ENCODE results near the gene RBPMS2.

The RBPMS2 gene

GRCh38 chr15:64732156-64732860, 43.1 kb downstream of the RBPMS2 start:
- in situ Hi-C loops (cut with MboI; ENCODE audit: low sequenced_read_pairs), result loop anchor here (5.0 to 25.0 kb wide), 2 partner anchors 80 to 180 kb away; partner anchors contain the start of gene ANKDD1A

- in situ Hi-C loops (cut with MboI; ENCODE audit: low sequenced_read_pairs), result loop anchor here (5.0 to 25.0 kb wide), 2 partner anchors 81 to 181 kb away; partner anchors contain the start of gene ANKDD1A
These were observed 43.6 kb downstream of the RBPMS2 start for GRCh38 chr15:64731805-64732151.

DNA sequence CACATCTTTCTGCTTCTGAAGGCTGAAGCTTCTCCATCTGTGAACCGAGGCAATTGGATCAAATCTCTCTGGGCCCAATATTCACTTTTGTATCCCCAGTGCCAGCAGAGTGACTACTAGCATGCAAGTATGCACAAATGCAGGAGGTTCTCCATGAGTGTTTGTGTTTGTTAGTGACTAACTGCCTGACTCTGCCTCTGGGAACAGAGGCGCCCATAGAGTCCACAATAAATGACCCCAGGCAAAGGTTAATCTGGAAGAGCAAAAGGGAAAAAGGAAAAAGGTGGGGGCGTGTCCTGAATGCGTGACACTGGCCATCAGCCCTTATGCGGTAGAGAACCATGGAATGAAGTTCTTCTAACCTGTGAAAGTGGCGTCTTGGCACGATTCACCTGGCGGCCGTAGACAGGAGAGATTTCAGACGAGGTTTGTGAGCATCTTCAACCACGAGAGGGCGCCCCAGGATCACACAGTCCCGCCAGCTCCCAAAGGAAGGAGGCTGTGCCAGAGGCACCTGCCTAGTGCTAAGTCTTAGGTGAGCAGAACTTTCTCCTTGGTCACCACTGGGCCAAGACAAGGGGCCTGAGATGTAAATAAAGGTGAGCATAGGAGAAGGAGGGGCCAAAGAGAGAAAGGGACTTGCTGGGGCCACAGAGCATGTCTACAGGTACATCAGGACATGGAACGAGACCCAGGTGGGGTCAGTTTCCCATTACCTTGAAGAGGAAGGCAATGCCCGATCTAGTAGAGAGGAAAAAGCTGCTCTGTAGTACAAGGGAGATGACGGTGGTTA, 44.2 kb downstream of the RBPMS2 start:
- in situ Hi-C loops (cut with MboI; ENCODE audit: low sequenced_read_pairs), result loop anchor here (5.0 to 25.0 kb wide), 2 partner anchors 81 to 181 kb away; partner anchors contain the start of gene ANKDD1A

DNA sequence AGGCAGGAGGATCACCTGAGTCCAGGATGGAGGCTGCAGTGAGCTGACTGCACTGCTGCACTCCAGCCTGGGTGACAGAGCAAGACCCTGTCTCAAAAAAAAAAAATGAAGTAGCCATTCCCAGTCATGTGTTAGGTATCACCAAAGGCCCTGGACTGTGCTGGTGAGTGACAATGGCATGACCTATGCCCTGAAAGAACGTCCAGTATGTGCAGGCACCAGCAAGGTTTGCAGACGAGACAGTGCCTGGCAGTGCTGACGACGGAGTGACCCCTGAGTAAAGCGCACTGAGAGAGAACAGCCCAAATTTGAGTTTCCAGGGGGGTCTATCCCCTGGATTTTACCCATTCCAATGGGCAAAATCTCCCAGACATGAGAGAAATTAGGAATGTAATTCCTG, 45.2 kb downstream of the RBPMS2 start:
- in situ Hi-C loops (cut with MboI; ENCODE audit: low sequenced_read_pairs), result loop anchor here (5.0 to 25.0 kb wide), 2 partner anchors 82 to 182 kb away; partner anchors contain the start of gene ANKDD1A

DNA sequence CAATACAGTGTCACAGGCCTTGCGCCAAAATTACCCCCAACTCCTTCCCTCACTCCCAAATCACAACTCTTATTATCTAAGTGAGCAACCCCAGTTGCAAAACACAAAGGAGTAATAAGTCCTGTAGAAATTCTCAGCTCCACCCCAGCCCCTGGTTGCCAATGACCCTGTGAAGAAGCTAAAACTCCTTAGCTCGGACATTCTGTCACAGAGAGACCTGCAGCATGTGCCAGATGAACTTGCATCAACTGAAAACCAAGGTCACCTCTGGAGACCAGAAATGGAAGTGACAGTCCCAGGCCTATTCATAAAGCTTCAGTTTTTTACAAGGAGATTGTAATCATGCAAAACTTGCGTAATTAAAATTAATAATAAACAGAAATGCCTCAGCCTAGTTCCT, 55.2 kb downstream of the RBPMS2 start:
- in situ Hi-C loops (cut with MboI; ENCODE audit: low sequenced_read_pairs), result no loop called here

DNA sequence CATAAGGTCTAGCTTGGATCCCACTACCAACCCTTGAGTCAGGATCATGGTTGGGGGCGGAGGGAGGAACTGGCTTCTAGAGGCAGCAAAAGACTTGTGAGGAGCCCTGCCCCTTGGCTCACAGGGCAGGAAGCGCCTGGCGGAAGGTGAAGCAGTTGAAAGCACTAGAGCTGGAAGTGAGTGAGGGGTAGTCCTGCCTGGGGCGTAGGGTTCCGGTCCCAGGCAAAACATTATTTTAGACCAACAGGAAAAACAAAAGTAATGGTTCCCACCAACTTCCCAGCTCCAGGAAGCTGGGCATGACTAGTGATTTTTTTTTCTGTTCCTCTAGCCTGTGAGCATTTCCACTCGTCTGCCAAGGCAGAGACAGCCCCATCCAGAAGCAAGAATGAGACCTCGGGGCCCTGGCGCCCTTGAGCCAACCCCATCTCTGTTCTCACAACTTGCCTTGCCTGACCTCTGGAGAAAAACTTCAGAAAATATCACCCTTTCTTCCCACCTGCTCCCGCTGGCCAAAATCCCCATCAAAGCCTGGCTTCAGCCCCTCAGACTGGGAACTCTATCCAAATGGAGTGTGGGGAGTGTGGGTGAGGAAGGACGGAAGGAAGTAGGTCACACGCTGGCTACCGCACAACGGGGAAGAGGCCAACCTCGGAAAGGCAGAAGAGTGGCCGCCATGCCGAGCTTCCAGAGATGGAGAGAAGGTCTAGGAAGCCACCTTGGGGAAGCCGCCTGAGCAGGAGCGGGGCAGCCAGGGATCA, 57.5 kb downstream of the RBPMS2 start:
- in situ Hi-C loops (cut with MboI; ENCODE audit: low sequenced_read_pairs), result no loop called here

DNA sequence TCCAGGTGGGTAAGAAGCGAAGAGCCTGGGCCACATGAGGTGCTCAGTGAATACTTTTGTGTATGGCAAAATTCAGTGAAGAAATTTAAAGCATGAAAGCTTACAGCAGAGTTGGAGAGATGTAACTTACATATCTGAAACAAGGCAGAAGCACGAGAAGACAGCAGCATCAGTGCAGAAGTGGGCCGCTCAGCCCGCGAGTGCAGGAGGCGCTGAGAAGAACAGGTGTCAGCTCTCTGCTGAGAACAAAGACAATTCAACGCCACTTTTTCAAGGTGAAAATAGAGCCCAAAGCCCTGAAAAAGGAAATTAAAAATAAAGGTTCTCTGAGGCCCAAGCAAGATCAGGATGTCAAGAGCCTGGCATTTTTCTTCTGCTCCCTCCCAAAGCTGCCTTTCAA, 58.3 kb downstream of the RBPMS2 start:
- in situ Hi-C loops (cut with MboI; ENCODE audit: low sequenced_read_pairs), result no loop called here

DNA sequence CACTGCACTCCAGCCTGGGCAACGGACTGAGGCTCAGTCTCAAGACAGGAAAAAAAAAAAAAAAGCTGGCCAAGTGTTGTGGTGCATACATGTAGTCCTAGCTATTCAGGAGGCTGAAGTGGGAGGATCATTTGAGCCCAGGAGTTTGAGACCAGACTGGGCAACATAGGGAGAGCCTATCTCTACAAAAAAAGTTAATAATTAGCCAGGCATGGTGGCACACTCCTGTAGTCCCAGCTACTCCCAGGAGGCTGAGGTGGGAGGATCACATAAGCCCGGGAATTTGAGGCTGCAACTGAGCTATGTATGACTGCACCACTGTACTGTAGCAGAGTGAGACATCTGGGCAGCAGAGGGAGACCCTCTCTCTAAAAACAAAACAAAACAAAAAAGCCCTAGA, 58.9 kb downstream of the RBPMS2 start:
- in situ Hi-C loops (cut with MboI; ENCODE audit: low sequenced_read_pairs), result no loop called here

DNA sequence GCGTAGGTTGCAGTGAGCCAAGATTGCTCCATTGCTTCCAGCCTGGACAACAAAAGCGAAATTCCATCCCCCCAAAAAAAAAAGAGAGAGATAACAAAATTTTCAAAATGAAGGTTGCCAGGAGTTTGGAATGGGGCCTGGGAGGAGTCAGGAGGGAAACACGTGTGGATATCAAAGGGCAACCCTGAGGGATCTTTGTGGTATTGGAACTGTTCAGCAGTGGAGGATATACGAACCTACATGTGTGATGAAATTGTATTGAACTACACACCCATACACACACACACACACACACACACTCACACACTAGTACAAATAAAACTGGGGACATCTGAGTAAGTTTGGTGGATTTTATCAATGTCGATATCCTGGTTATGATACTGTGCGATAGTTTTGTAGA, 61.8 kb downstream of the RBPMS2 start:
- in situ Hi-C loops (cut with MboI; ENCODE audit: low sequenced_read_pairs), result no loop called here

GRCh38 chr15:64712353-64712752, 63.0 kb downstream of the RBPMS2 start:
- in situ Hi-C loops (cut with MboI; ENCODE audit: low sequenced_read_pairs), result no loop called here

DNA sequence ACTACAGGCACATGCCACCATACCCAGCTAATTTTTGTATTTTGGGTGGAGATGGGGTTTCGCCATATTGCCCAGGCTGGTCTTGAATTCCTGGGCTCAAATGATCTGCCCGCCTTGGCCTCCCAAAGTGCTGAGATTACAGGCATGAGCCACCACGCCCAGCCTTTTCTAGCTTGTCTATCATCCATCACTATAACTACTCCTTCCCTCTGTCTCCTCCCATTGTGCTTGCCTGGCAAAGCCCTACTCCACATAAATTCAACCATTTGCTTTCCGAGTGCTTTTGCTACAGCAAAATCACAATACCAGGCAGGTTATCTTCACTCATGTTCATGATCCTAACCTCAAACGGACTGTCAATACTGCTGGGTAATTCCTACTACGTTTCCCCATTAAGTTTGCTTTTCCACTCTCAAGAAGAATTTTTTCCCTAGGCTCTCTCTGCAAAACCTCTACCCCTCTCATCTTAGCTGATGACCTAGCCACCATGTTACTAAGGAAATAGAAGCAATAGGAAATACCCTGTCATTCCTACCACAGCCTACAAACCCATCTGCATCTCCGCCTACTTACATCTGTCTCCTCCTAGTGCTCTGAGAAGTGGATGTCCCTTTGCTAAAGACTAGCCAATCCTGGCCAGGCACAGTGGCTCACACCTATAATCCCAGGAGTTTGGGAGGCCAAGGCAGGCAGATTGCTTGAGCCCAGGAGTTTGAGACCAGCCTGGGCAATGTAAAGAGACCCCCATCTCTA, 64.5 kb downstream of the RBPMS2 start:
- in situ Hi-C loops (cut with MboI; ENCODE audit: low sequenced_read_pairs), result no loop called here

- in situ Hi-C loops (cut with MboI; ENCODE audit: low sequenced_read_pairs), result no loop called here
These were observed 69.1 kb downstream of the RBPMS2 start for GRCh38 chr15:64706011-64706911.

GRCh38 chr15:64705006-64705405, 70.4 kb downstream of the RBPMS2 start:
- in situ Hi-C loops (cut with MboI; ENCODE audit: low sequenced_read_pairs), result no loop called here

GRCh38 chr15:64703632-64703959, 71.8 kb downstream of the RBPMS2 start:
- in situ Hi-C loops (cut with MboI; ENCODE audit: low sequenced_read_pairs), result no loop called here

DNA sequence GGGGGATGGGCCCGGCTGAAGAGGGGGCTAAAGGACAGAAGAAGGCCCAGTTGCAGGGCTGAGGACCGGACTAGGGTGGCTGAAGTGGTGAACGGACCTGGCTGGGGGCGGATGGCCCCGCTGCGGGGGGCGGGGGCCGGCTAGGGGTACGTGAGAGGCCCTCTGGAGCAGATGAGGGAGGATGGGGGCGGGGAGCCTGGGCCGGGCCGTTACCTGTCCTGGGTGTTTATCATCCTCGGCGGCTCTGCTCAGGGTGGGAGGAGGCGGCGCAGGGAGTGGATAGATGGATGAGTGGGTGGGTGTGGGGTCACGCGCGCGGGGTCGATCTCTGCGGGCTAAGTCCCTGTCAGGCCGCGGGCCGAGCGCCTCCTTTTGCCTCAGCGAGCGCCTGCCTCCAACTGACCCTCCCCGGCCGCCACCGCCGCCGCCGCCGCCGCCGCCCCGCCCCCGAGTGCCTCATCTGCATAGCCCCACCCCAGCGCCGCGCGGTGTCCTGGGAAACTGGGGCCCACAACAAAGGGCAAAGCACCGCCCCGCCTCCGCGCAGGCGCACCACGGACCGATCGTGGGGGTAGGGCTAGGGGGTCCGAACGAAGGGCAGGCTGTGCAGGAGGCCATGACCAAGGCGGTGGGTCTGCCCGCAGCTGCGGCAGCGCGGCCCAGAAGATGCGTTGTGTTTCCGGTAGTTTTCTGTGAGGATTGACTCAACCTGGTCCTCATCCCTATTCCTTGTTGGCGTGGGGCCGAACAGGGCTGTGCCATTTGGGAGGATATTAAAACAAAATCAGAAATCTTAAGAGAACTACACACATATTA, 72.4 kb downstream of the RBPMS2 start:
- in situ Hi-C loops (cut with MboI; ENCODE audit: low sequenced_read_pairs), result no loop called here

GRCh38 chr15:64701482-64702184, 73.8 kb downstream of the RBPMS2 start:
- in situ Hi-C loops (cut with MboI; ENCODE audit: low sequenced_read_pairs), result no loop called here

- in situ Hi-C loops (cut with MboI; ENCODE audit: low sequenced_read_pairs), result no loop called here
These were observed 74.3 kb downstream of the RBPMS2 start for GRCh38 chr15:64701051-64701450.

DNA sequence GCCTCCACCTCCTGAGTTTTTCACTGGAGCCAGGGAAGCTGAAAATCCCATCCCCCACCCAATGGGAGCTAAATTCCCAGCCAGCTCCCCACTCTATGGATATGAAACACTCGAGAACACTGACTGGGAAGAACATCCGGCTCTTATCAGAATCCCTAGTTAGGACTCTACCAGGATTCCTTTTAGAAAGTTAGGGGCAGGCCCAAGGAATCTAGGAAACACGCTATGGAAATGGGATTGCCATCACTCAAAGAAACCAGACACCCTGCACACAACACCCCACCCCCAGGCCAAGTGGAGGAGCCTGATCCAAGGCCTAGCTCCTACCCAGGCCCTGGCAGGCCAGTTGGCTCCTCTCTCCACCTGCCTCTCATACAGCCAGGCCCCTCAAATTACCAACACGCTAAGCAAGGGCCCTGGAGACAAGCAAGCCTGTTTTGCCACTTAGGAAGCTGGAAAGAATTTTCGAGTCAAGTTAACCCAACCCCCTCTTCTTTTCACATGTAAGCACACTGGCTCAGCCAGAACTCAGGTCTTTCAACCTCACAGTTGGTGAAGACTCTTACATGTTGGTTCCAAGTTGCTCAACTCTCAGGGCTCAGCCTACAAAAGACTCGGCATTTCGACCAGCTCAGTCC, 75.5 kb downstream of the RBPMS2 start:
- in situ Hi-C loops (cut with MboI; ENCODE audit: low sequenced_read_pairs), result no loop called here
